Heart left ventricle (tissue), 13 donors: ENCODE data around the gene RPL27A.
"Not testable (repeated sequence)": the region's sequence is repeated elsewhere in the genome, so short reads cannot be mapped to it uniquely, and the experiment has no call there.

Experiments used
- POLR2A ChIP-seq, 2 donors: fragments of 450-650 bp; IDR thresholded peaks; one replicate each; pipeline ENCODE4 v1.6.1; 2017; ENCODE audit warnings: antibody characterized with exemption in 2 of 2, mild to moderate bottlenecking in 2 of 2, moderate library complexity in 2 of 2
- TF ChIP-seq, protein P1 (sequence below), 12 donors: fragments of 200-600 bp; sonication (generic) in 4 of 12; IDR thresholded peaks; one replicate each; pipeline versions ENCODE4 v1.5.0 to v1.8.0; 2018 to 2022; ENCODE audit warnings: antibody characterized with exemption in 12 of 12, mild to moderate bottlenecking in 5 of 12
- donor health status: ischemic (EF 13 %, LVEDD 7.1; RV severe dilation, severe dysfunction).
- donor health status: DM: no; HTN: yes; CAD: no.
- donor health status: DM: no; HTN: no; CAD: no.
- donor health status: ischemic (EF 25% LVEDD 6.9; RV normal size, moderate dysfunction).
- donor health status: ischemic (EF 25% LVEDD 5.7; RV mildly dilated, moderate dysfunction).
- donor health status: ischemic (EF 35%, LVEDD 5.7; RV mildly dilated, moderate dysfunction).
- donor health status: nonischemic (EF 11% LVEDD 7.7; RV severe dilation, severe dysfunction).
- donor health status: DM: yes; HTN: yes; CAD: no.
- donor health status: PGD.
- donor health status: ischemic (EF 29% LVEDD 5.4; RV normal size, mild dysfunction).
- donor health status: nonischemic (EF 23%, LVEDD 6.1; RV moderate dilation, normal function).

DNA sequence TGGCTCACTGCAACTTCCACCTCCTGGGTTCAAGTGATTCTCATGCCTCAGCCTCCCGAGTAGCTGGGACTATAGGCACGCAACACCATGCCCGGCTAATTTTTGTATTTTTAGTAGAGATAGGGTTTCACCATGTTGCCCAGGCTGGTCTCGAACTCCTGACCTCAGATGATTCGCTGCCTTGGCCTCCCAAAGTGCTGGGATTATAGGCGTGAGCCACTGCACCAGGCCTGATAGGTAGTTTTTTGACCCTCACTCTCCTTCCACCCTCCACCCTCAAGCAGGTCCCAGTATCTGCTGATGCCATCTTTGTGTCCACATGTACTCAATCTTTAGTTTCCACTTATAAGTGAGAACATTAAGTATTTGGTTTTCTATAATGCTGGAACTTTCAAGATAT lies 12.5 kb upstream of the RPL27A start:
- TF ChIP-seq POLR2A (IDR thresholded peaks at IDR 0.05) = not testable (repeated sequence)
- TF ChIP-seq, protein P1, sequence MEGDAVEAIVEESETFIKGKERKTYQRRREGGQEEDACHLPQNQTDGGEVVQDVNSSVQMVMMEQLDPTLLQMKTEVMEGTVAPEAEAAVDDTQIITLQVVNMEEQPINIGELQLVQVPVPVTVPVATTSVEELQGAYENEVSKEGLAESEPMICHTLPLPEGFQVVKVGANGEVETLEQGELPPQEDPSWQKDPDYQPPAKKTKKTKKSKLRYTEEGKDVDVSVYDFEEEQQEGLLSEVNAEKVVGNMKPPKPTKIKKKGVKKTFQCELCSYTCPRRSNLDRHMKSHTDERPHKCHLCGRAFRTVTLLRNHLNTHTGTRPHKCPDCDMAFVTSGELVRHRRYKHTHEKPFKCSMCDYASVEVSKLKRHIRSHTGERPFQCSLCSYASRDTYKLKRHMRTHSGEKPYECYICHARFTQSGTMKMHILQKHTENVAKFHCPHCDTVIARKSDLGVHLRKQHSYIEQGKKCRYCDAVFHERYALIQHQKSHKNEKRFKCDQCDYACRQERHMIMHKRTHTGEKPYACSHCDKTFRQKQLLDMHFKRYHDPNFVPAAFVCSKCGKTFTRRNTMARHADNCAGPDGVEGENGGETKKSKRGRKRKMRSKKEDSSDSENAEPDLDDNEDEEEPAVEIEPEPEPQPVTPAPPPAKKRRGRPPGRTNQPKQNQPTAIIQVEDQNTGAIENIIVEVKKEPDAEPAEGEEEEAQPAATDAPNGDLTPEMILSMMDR (IDR thresholded peaks at IDR 0.05) = not testable (repeated sequence)
